OCI-LY7 (cell line): ENCODE results near the gene ATP9B. TPM values are rescaled to one million over a fixed set of nuclear protein-coding genes. Genes with fewer than 3 reads are reported as not detected.

Experiments used
- BruUV-seq: library from RNA; stranded (reverse); fragments of 400-500 nt; replicated peaks from 2 replicates; lab custom pipeline; 2021; lab: Mats Ljungman, UMichigan
- CTCF ChIA-PET: fragments of 300-600 bp; sonication (Branson Sonifier 250); formaldehyde crosslinking; loops from one replicate; lab custom pipeline; 2022; ENCODE audit warnings: antibody characterized with exemption; ENCODE audit not compliant: unreplicated experiment; lab: Charles Lee
- POLR2A ChIA-PET: fragments of 300-600 bp; sonication (Branson Sonifier 250); formaldehyde crosslinking; loops from one replicate; lab custom pipeline; 2022; ENCODE audit warnings: antibody characterized with exemption; lab: Charles Lee
- DNase-seq: peaks from one replicate; pipeline ENCODE4 v3.0.0-alpha.2; 2015; ENCODE audit warnings: low spot score
- H2AFZ ChIP-seq: fragments of 200-600 bp; sonication (generic), shearing (Covaris generic); 2 replicates; pipeline ENCODE4 v1.6.1; 2014; ENCODE audit warnings: mild to moderate bottlenecking, antibody characterized with exemption, low read length, moderate library complexity
- H3K27ac ChIP-seq: fragments of 200-600 bp; sonication (generic); 2 replicates; pipeline ENCODE4 v1.5.1; 2014; ENCODE audit warnings: mixed run types, low read depth, mild to moderate bottlenecking, moderate library complexity, low read length, inconsistent platforms; ENCODE audit not compliant: poor library complexity, severe bottlenecking
- H3K36me3 ChIP-seq: fragments of 200-600 bp; sonication (generic); 2 replicates; pipeline ENCODE4 v1.6.1; 2014; ENCODE audit warnings: mild to moderate bottlenecking, antibody characterized with exemption, low read length, moderate library complexity, mixed read lengths; ENCODE audit not compliant: insufficient read depth
- H3K4me1 ChIP-seq: fragments of 200-600 bp; sonication (generic); 2 replicates; pipeline ENCODE4 v1.5.1; 2014; ENCODE audit warnings: mild to moderate bottlenecking, low read length; ENCODE audit not compliant: insufficient read depth, poor library complexity, severe bottlenecking
- H3K4me2 ChIP-seq: fragments of 200-600 bp; sonication (generic); 2 replicates; pipeline ENCODE4 v1.6.1; 2014; ENCODE audit warnings: mild to moderate bottlenecking, low read length
- H3K4me3 ChIP-seq: fragments of 200-600 bp; sonication (generic); 2 replicates; pipeline ENCODE4 v1.5.1; 2014; ENCODE audit warnings: mild to moderate bottlenecking, low read depth, low read length; ENCODE audit not compliant: poor library complexity, severe bottlenecking
- H3K79me2 ChIP-seq: fragments of 200-600 bp; sonication (generic); 2 replicates; pipeline ENCODE4 v1.6.1; 2016; ENCODE audit warnings: low read depth, mild to moderate bottlenecking, low read length, moderate library complexity, mixed read lengths; ENCODE audit not compliant: insufficient read depth
- H3K9me2 ChIP-seq: fragments of 200-600 bp; sonication (generic); 2 replicates; pipeline ENCODE4 v1.6.1; 2016; ENCODE audit warnings: mild to moderate bottlenecking, low read length, mixed read lengths; ENCODE audit not compliant: insufficient read depth
- H3K9me3 ChIP-seq: fragments of 200-600 bp; sonication (generic); 2 replicates; pipeline ENCODE4 v1.6.1; 2014; ENCODE audit warnings: mild to moderate bottlenecking, mixed run types, low read length, mixed read lengths
- H4K20me1 ChIP-seq: fragments of 200-600 bp; sonication (generic); 2 replicates; pipeline ENCODE4 v1.6.1; 2014; ENCODE audit warnings: mild to moderate bottlenecking, antibody characterized with exemption, low read length, moderate library complexity, mixed read lengths; ENCODE audit not compliant: insufficient read depth
- EZH2phosphoT487 ChIP-seq: fragments of 200-600 bp; sonication (generic); IDR thresholded peaks from 2 replicates; pipeline ENCODE4 v1.6.1; 2018; ENCODE audit warnings: low read depth, borderline replicate concordance, mild to moderate bottlenecking, mixed run types, antibody characterized with exemption, low read length, moderate library complexity, mixed read lengths
- intact Hi-C: fragments of 100-400 bp; cut with micrococcal nuclease; formaldehyde crosslinking; loops from one replicate; pipeline ENCODE4 v1.10.0; 2022; ENCODE audit not compliant: unreplicated experiment
- total RNA-seq, 2 experiments: library from RNA; depleted of rRNA in 1 of 2; stranded (reverse); fragments of >200 nt in 1 of 2; shearing (Covaris generic) in 1 of 2; gene quantifications; 2 replicates each; pipeline ENCODE4 v1.2.3, GENCODE V29; 2014 to 2022
- TF ChIP-seq, protein P1 (sequence below): fragments of 200-600 bp; sonication (generic); conservative IDR thresholded peaks from 2 replicates; pipeline ENCODE4 v1.5.1; 2014; ENCODE audit warnings: mild to moderate bottlenecking, antibody characterized with exemption, low read length, moderate library complexity, mixed read lengths

Gene ATP9B
- total RNA-seq, 2 experiments from 2014 or later: 27.1 to 36.4 TPM

DNA sequence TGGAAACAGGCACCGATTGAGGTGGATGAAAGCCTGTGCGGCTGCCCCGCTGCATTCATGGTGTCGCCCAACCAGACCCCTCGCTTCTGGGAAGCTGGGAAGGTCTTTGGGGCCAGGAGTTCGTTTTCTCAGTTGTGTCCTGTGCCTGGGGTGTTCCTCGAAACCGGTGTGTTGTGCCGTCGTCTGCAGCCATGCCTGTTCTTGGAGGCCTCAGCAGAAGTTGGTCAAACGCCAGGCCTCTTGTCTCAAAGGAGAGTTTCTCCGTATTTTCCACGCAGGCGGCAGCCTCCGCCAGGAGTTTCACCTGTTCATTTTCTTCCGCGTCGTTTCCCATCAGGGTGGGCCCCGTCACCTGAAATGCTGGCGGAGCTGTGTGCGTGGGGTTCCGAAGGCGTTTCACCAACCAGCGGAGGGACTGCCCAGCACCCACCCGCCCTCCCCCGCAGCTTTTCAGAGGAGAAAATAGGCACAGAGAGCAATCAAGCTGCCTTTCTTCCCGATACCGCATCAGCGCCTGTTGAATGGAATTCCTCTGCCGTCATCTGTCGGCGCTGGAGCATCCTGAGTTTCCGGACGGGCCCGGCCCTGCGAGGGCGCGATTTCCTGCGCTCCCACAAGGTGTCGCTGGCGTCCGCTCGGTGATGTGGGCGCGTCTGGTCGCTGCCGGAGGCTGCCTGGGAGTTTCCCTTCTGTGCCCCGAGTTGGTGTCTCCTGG lies 309.5 kb downstream of the ATP9B start:
- CTCF ChIA-PET: no interaction called here
- H3K36me3 ChIP-seq: no peaks in the 10 kb centered on the region; the same call in 1 of the 2 replicates
- intact Hi-C loops: loop anchor here (5.0 kb wide), 1 partner anchor 391 kb away; no protein-coding TSS in a partner anchor
- DNase-seq: peak; percentile 53
- no peaks in the 10 kb centered on the region for H3K9me3 ChIP-seq
- H3K4me3 ChIP-seq: no peak overlapping the region
- no TSS peak for BruUV-seq
- H3K79me2 ChIP-seq: no peaks in the 10 kb centered on the region
- peaks cover 8% of the 10 kb centered on the region for H3K4me1 ChIP-seq
- TF ChIP-seq, protein P1, sequence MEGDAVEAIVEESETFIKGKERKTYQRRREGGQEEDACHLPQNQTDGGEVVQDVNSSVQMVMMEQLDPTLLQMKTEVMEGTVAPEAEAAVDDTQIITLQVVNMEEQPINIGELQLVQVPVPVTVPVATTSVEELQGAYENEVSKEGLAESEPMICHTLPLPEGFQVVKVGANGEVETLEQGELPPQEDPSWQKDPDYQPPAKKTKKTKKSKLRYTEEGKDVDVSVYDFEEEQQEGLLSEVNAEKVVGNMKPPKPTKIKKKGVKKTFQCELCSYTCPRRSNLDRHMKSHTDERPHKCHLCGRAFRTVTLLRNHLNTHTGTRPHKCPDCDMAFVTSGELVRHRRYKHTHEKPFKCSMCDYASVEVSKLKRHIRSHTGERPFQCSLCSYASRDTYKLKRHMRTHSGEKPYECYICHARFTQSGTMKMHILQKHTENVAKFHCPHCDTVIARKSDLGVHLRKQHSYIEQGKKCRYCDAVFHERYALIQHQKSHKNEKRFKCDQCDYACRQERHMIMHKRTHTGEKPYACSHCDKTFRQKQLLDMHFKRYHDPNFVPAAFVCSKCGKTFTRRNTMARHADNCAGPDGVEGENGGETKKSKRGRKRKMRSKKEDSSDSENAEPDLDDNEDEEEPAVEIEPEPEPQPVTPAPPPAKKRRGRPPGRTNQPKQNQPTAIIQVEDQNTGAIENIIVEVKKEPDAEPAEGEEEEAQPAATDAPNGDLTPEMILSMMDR: peak; percentile 76
- TF ChIP-seq EZH2phosphoT487: no peak
- H3K4me2 ChIP-seq: peak overlapping the region; percentile 34; the same call in 1 of the 2 replicates
- no peak overlapping the region for H2AFZ ChIP-seq
- no peaks in the 10 kb centered on the region for H4K20me1 ChIP-seq
- H3K27ac ChIP-seq: no peak overlapping the region
- no peaks in the 10 kb centered on the region for H3K9me2 ChIP-seq
- POLR2A ChIA-PET: no interaction called here

DNA sequence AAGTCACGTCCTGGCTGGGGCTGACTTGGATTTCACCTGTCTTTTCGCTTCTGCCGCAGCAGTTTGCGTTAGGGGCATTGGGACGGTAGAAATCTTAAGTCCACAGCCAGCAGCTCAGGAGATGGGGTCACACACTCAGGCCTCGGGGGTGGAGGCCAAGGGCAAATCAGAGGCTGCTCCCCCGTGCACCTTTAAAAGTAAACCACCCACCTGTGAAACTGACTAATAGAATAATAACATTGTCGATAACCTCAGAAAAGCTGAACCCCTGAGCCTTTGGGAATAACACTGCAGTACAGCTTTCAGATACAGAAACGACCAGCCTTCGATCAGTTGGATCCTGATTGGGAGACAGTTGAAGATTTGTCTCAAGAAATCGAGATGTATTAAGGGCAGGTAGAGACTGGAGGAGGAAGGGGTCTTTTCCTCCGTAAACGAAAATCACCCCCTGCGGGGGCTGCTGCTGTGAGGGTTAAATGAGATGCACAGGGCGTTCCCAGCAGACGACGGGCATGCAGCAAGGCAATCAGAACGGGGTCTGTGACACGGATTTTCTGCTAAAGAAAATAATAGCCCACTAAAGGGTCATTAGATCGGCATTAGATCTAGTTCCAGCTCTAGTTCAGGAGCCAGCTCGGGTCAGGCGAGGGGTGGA lies 310.2 kb downstream of the ATP9B start:
- BruUV-seq: no TSS peak
- no peak overlapping the region for H3K4me3 ChIP-seq
- POLR2A ChIA-PET: no interaction called here
- H3K4me1 ChIP-seq: peaks cover 8% of the 10 kb centered on the region
- no peaks in the 10 kb centered on the region for H3K9me3 ChIP-seq
- peak overlapping the region; percentile 34; the same call in 1 of the 2 replicates for H3K4me2 ChIP-seq
- no peak overlapping the region for H2AFZ ChIP-seq
- no peaks in the 10 kb centered on the region for H3K9me2 ChIP-seq
- TF ChIP-seq, protein P1: 0 out of 2 replicates have a peak, but pooled peaks have one; percentile 37
- no peak for TF ChIP-seq EZH2phosphoT487
- CTCF ChIA-PET: no interaction called here
- H3K36me3 ChIP-seq: no peaks in the 10 kb centered on the region; the same call in 1 of the 2 replicates
- no peak for DNase-seq
- no peaks in the 10 kb centered on the region for H4K20me1 ChIP-seq
- no peaks in the 10 kb centered on the region for H3K79me2 ChIP-seq
- H3K27ac ChIP-seq: no peak overlapping the region
- intact Hi-C loops: loop anchor here (5.0 kb wide), 1 partner anchor 392 kb away; no protein-coding TSS in a partner anchor
